Muscle of leg (tissue), 16 donors: ENCODE measurements around the gene ERCC3. TPM values are rescaled to one million over a fixed set of nuclear protein-coding genes. Genes with fewer than 3 reads are reported as not detected.
A peak's percentile ranks its signal among the peaks of the same experiment; 100 is the strongest.

ENCODE experiments used
- DNase-seq: peaks from one replicate; pipeline ENCODE4 v3.0.0; 2013
- H3K27ac ChIP-seq: one replicate; pipeline ENCODE4 v1.5.1; 2013; ENCODE audit warnings: mild to moderate bottlenecking, low read length, control low read depth
- H3K27me3 ChIP-seq: one replicate; pipeline ENCODE4 v1.6.1; 2013; ENCODE audit warnings: low read length; ENCODE audit not compliant: control insufficient read depth, insufficient read depth
- H3K36me3 ChIP-seq: one replicate; pipeline ENCODE4 v1.6.1; 2013; ENCODE audit warnings: low read length; ENCODE audit not compliant: control insufficient read depth, insufficient read depth
- H3K4me1 ChIP-seq: one replicate; pipeline ENCODE4 v1.6.1; 2013; ENCODE audit warnings: low read length; ENCODE audit not compliant: control insufficient read depth, insufficient read depth
- H3K4me3 ChIP-seq: one replicate; pipeline ENCODE4 v1.5.1; 2013; ENCODE audit warnings: low read length, control low read depth
- H3K9me3 ChIP-seq: replicated peaks from 2 replicates; pipeline ENCODE4 v1.6.1; 2013; ENCODE audit warnings: low read depth, low read length; ENCODE audit not compliant: control insufficient read depth
- WGBS: methylation state at CpG from one replicate; pipeline ENCODE4 v1.1.5; 2013; ENCODE audit warnings: missing lambda C conversion rate; ENCODE audit not compliant: insufficient coverage; 5-methylcytosine and 5-hydroxymethylcytosine counted together
- long read RNA-seq, 11 donors: transcript quantifications; one replicate each; lab custom pipeline, GENCODE V29; 2026
- polyA plus RNA-seq, 8 donors: library from polyadenylated mRNA; unstranded; fragments of 120-200 nt; gene quantifications; one replicate each; pipeline versions ENCODE4 v1.2.1 to v1.2.3, GENCODE V29; 2013; ENCODE audit warnings: inconsistent platforms in 1 of 8, low replicate concordance in 1 of 8; ENCODE audit not compliant: insufficient read length in 8 of 8, insufficient read depth in 1 of 8
- total RNA-seq: library from RNA; stranded (reverse); fragments of 120-200 nt; gene quantifications from one replicate; pipeline ENCODE4 v1.2.4, GENCODE V29; 2013

Gene ERCC3
- 26.3 TPM for total RNA-seq
- polyA plus RNA-seq = 10 to 100 TPM; 37.9 to 47.7 (median 41.7) TPM
- long read RNA-seq, donor 1, full-length matches to known transcripts = 5 of 5 reads
- long read RNA-seq, donor 1, partial matches to known transcripts = 0 of 5 reads
- long read RNA-seq, donor 1, other reads (novel, unspliced or antisense) = 0 of 5 reads
- long read RNA-seq, donor 2, full-length matches to known transcripts = 1 of 1 reads
- long read RNA-seq, donor 2, partial matches to known transcripts = 0 of 1 reads
- long read RNA-seq, donor 2, other reads (novel, unspliced or antisense) = 0 of 1 reads
- long read RNA-seq, donor 3, full-length matches to known transcripts = 7 of 7 reads
- long read RNA-seq, donor 3, partial matches to known transcripts = 0 of 7 reads
- long read RNA-seq, donor 3, other reads (novel, unspliced or antisense) = 0 of 7 reads
- long read RNA-seq, donor 4, full-length matches to known transcripts = 3 of 3 reads
- long read RNA-seq, donor 4, partial matches to known transcripts = 0 of 3 reads
- long read RNA-seq, donor 4, other reads (novel, unspliced or antisense) = 0 of 3 reads
- long read RNA-seq, donor 5, full-length matches to known transcripts = 20 of 28 reads
- long read RNA-seq, donor 5, partial matches to known transcripts = 8 of 28 reads
- long read RNA-seq, donor 5, other reads (novel, unspliced or antisense) = 0 of 28 reads
- long read RNA-seq, donor 6, full-length matches to known transcripts = 22 of 30 reads
- long read RNA-seq, donor 6, partial matches to known transcripts = 8 of 30 reads
- long read RNA-seq, donor 6, other reads (novel, unspliced or antisense) = 0 of 30 reads
- long read RNA-seq, donor 7, full-length matches to known transcripts = 6 of 11 reads
- long read RNA-seq, donor 7, partial matches to known transcripts = 5 of 11 reads
- long read RNA-seq, donor 7, other reads (novel, unspliced or antisense) = 0 of 11 reads
- long read RNA-seq, donor 8, full-length matches to known transcripts = 8 of 8 reads
- long read RNA-seq, donor 8, partial matches to known transcripts = 0 of 8 reads
- long read RNA-seq, donor 8, other reads (novel, unspliced or antisense) = 0 of 8 reads
- long read RNA-seq, donor 9, full-length matches to known transcripts = 3 of 3 reads
- long read RNA-seq, donor 9, partial matches to known transcripts = 0 of 3 reads
- long read RNA-seq, donor 9, other reads (novel, unspliced or antisense) = 0 of 3 reads
- long read RNA-seq, donor 10, full-length matches to known transcripts = 10 of 10 reads
- long read RNA-seq, donor 10, partial matches to known transcripts = 0 of 10 reads
- long read RNA-seq, donor 10, other reads (novel, unspliced or antisense) = 0 of 10 reads
- long read RNA-seq, donor 11, full-length matches to known transcripts = 8 of 15 reads
- long read RNA-seq, donor 11, partial matches to known transcripts = 7 of 15 reads
- long read RNA-seq, donor 11, other reads (novel, unspliced or antisense) = 0 of 15 reads

DNA sequence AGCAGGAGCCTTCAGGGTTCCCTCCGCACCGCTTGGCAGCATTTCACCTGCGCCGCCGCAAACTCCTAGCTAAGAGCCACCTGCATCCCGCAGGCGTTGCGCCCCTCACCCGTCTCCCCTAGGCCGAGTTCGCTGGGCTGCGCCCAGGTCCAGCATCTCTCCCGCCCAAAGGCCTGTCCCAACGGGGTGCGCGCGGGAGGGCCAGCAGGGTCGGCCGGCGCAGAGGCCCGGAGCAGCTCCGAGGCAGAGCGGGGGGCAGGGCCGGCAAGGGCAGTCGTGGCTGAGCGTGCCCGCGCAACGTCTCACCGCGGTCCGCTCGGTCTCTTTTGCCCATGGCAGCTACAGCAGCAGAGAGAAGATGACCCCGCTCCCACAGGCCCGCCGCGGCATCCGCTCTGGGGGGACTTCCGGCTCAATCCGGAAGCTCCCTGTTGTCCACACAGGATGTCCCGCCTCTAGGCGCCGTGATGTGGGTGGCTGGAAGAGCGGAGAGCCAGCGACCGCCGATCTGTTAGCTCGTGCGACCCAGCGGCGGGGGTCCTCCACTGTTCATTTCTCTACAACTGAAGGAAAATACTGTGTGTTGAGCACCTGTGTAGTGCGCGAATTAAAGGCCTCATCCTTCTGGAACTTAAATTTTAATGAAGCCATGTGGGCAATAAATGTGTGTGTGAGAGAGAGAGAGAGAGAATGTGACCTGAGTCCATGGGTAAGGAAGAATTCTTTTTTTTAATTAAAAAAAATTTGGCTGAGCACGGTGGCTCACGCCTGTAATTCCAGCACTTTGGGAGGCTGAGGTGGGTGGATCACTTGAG lies at the start of gene ERCC3:
TSS of gene ERCC3 (minus strand) at position 397 of the 815 bp plus-strand sequence. CDS start at position 334, 63 bp downstream.
- Histone ChIP-seq H3K27ac (peak within 1 kb of the TSS; percentile 23), H3K36me3 (peaks cover 42% of the 10 kb centered on the region), H3K27me3 (no peaks in the 10 kb centered on the region), H3K9me3 (no peaks in the 10 kb centered on the region), H3K4me1 (peaks cover 6% of the 10 kb centered on the region), H3K4me3 (peak within 1 kb of the TSS; percentile 69)
- WGBS = 0% methylated on average over 36 of the region's 55 CpGs
- peak; percentile 95 for DNase-seq

DNA sequence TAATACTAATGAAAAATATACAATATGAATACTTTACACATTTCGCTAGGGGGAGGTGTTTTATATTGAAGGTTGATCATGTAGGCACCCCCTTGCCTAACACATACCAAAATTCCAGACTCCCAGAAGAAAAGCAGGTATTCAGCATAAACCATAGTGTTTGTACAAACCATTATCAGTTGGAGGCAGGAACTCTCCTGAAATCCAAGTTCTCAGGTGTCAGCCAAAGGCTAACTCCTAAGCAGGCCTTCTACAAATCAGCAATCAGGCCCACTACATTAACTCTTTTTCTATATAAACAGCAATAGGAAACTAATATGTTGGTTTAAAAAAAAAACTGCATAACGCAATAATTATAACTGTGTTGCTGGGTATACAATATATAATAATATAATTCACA lies 49.3 kb upstream of the ERCC3 start:
- Histone ChIP-seq H3K4me1 (no peaks in the 10 kb centered on the region), H3K27me3 (no peaks in the 10 kb centered on the region), H3K4me3 (no peak overlapping the region), H3K9me3 (peaks cover 3% of the 10 kb centered on the region), H3K36me3 (peaks cover under 1% of the 10 kb centered on the region), H3K27ac (no peak overlapping the region)
- WGBS = no CpG with 5 or more reads among the region's 2 CpGs
- DNase-seq = no peak

DNA sequence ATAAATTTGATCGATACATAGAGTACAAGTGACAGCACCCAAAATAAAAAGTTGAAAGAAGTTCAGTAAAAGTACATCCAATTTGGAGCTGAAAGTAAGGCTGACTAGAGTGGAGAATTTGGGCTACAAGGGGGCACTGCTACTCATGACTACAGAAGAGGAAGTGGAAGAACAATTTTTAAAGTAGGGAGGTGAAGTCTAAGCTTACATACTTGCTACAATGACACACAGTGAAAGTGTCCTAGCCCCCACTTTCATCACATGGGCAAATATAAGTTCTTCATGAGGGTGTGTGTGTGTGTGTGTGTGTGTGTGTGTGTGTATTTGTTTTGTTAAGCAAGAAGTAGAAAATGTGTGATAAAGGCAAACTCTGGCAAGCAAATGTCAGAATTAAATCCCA lies 48.2 kb upstream of the ERCC3 start:
- no peaks in the 10 kb centered on the region for H3K27me3 ChIP-seq
- H3K9me3 ChIP-seq = peaks cover 3% of the 10 kb centered on the region
- no CpG with 5 or more reads among the region's 1 CpG for WGBS
- no peaks in the 10 kb centered on the region for H3K4me1 ChIP-seq
- H3K27ac ChIP-seq = no peak overlapping the region
- peaks cover 2% of the 10 kb centered on the region for H3K36me3 ChIP-seq
- H3K4me3 ChIP-seq = no peak overlapping the region
- no peak for DNase-seq

DNA sequence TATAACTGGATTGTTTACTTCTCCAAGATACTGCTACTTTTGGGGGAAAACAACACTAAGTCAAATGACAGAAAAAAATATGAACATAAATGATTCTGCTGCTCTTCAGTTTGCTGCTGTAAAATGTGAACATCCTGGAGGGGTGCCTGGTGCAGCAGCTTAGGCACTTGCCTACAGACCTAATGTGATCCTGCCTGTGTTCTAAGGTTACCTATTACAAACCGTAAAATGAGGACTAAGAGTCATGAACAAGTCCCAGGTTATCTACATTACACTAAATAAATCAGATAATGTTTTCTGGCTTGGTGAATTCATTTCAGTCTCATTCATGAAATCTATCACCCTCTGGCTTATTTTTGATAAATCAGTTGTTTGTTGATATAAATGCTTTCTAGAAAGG lies 38.4 kb upstream of the ERCC3 start:
- no peaks in the 10 kb centered on the region for H3K9me3 ChIP-seq
- no CpG with 5 or more reads among the region's 1 CpG for WGBS
- H3K4me3 ChIP-seq = no peak overlapping the region
- H3K27me3 ChIP-seq = no peaks in the 10 kb centered on the region
- H3K36me3 ChIP-seq = peaks cover 15% of the 10 kb centered on the region
- no peak overlapping the region for H3K27ac ChIP-seq
- no peaks in the 10 kb centered on the region for H3K4me1 ChIP-seq
- no peak for DNase-seq

DNA sequence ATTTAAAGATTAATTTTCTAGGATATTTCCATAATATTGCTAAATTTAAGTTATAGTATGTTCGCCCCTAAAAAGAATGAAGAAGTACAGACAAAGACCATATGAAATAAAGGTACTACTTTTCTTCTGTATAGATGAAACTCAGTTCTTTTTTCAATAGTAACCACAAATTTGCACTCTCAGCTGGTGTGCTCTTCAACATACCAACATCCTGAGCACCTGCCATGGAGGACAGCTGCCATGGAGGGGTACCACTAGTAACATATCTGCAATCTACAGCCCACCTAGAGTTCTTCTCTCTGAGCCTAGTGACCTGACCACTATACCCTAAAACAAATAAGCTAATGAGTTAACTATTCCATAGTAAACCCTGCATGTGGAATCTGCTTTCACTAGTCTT lies 36.8 kb upstream of the ERCC3 start:
- no peak overlapping the region for H3K4me3 ChIP-seq
- no peaks in the 10 kb centered on the region for H3K9me3 ChIP-seq
- DNase-seq = no peak
- H3K4me1 ChIP-seq = no peaks in the 10 kb centered on the region
- no CpG with 5 or more reads among the region's 1 CpG for WGBS
- H3K27me3 ChIP-seq = no peaks in the 10 kb centered on the region
- H3K27ac ChIP-seq = no peak overlapping the region
- peaks cover 15% of the 10 kb centered on the region for H3K36me3 ChIP-seq

DNA sequence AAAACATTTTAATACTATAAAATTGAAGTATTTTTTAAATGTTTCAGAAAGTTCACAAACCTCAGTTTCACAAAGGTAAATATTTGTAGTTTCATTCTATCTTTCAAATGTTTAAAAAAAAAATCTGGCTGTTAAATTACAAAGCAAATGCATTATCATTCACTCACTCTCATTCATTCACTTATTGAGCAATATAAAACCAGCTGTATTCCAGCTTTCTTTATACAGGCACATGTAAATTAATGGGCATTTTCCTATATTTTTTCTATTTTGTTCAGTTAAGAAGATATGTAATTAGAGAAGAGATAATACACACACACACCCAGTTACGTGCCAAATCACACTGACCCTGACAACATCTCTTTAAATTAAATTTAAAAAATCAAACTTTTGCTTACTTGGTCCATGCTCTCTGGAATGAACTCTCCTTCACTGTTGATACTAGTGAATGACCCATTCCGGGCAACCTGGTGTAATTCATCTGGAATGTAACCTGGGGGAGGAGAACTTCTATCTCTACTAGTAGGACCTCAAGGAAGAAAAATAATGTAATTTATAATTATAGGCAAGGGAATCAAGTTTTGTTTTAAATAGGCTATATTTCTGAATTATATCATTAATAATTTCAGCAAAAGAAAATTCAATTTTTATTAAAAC lies 32.5 kb upstream of the ERCC3 start:
- no peak for DNase-seq
- H3K9me3 ChIP-seq = no peaks in the 10 kb centered on the region
- H3K4me1 ChIP-seq = no peaks in the 10 kb centered on the region
- H3K4me3 ChIP-seq = no peak overlapping the region
- peaks cover 11% of the 10 kb centered on the region for H3K36me3 ChIP-seq
- WGBS = no CpG with 5 or more reads among the region's 2 CpGs
- H3K27me3 ChIP-seq = no peaks in the 10 kb centered on the region
- no peak overlapping the region for H3K27ac ChIP-seq

DNA sequence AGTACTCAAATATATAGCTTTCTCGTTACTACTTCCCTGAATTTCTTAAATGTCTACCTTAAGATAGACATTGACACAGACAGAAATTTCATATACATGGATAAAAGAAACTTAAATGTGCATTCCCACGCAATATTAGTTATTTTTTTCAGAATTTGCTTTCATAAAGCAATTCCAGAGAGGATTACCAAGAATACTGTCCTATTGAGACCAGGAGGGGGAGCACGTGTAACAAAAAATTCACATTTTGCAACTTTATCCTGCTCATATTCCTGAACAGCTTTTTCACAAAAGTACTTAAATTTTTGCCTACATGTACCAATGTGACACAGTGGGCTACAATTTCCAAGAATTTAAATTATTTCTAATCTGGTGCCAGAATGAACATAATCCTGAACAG lies 30.7 kb upstream of the ERCC3 start:
- Histone ChIP-seq H3K4me3 (no peak overlapping the region), H3K9me3 (peaks cover 9% of the 10 kb centered on the region), H3K36me3 (peaks cover 23% of the 10 kb centered on the region), H3K4me1 (no peaks in the 10 kb centered on the region), H3K27ac (no peak overlapping the region), H3K27me3 (no peaks in the 10 kb centered on the region)
- peak; percentile 64 for DNase-seq
- no CpG with 5 or more reads among the region's 3 CpGs for WGBS

DNA sequence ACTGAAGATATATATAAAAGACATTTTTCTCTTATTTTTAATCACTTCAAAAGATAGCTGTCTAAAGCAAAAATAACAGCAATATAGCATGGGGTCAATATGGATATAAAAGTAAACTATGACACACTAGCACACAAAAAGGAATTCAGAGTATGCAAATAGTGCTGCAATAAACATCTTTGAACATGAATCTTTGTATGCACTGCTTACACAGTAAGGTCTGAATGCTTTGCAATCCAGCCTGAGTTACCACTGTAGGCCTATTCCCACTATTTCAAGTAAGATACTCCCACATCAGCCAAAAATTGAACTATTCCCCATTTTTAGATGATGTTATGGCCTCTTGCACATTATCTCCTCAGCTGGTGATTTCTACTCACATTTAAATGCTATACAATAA lies 27.4 kb upstream of the ERCC3 start:
- H3K36me3 ChIP-seq = peaks cover 40% of the 10 kb centered on the region
- H3K9me3 ChIP-seq = peaks cover 9% of the 10 kb centered on the region
- DNase-seq = no peak

More for the DNA sequence above, 27.4 kb upstream of the ERCC3 start:
- no peaks in the 10 kb centered on the region for H3K4me1 ChIP-seq
- H3K27me3 ChIP-seq = no peaks in the 10 kb centered on the region
- no peak overlapping the region for H3K27ac ChIP-seq
- no peak overlapping the region for H3K4me3 ChIP-seq
